Measurements from ENCODE around the gene ZNF444.
"Not testable (repeated sequence)": the region's sequence is repeated elsewhere in the genome, so short reads cannot be mapped to it uniquely, and the experiment has no call there.

Gene ZNF444

DNA sequence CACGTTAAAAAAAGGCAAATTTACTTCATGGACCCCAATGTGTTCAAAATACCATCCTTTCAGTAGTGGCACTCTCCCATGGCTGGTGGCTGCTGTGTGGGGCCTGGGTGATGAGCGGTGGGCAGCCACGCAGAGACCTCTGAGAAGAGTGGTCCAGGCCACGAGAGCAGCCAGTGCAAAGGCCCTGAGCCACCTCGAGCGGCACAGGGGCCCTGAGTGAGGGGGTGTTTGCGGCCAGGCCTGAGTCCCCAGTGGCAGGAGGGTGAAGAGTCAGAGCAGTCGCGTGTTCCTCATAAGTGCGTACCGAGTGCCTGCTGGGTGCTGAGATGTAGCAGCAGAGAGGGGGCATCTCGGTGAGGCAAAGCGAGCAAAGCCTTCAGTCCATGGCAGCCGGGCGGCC, 7.0 kb downstream of the ZNF444 start:
- no peak for DNase-seq

DNA sequence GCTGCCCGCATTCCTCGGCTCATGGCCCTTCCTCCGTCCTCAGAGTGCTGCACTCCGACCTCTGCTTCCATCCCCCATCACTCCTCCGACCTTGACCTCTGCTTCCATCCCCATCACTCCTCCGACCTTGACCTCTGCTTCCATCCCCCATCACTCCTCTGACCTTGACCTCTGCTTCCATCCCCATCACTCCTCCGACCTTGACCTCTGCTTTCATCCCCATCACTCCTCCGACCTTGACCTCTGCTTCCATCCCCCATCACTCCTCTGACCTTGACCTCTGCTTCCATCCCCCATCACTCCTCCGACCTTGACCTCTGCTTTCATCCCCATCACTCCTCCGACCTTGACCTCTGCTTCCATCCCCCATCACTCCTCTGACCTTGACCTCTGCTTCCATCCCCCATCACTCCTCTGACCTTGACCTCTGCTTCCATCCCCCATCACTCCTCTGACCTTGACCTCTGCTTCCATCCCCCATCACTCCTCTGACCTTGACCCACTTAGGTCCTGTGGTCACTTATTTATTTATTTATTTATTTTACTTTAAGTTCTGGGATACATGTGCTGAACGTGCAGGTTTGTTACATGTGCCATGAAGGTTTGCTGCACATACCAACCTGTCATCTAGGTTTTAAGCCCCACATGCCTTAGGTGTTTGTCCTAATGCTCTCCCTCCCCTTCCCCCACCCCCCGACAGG, 8.0 kb downstream of the ZNF444 start:
- DNase-seq = not testable (repeated sequence)

- DNase-seq = no peak
These were observed 8.6 kb downstream of the ZNF444 start for GRCh38 chr19:56149656-56150038.

- DNase-seq = no peak
These were observed 9.3 kb downstream of the ZNF444 start for GRCh38 chr19:56150358-56150757.

DNA sequence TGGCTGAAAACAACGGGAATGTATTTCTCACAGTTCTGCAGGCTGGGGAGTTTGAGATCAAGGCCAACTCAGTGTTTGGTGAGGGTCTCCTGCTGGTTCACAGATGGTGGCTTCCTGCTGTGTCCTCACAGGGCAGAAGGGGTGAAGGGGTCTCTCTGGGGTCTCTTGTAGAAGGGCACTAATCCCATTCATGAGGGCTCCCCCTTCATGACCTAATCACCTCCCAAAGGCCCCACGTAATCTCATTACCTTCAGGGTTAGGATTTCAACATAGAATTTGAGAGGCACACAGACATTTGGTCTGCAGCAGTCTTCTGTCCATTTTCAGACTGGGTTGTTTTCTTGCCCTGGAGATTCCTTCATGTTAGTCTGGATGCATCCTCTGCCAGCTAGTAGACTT, 11.6 kb downstream of the ZNF444 start:
- no peak for DNase-seq

- no peak for DNase-seq
These were observed 12.4 kb downstream of the ZNF444 start for GRCh38 chr19:56153507-56153906.

GRCh38 chr19:56155124-56155687, 14.1 kb downstream of the ZNF444 start:
- no peak for DNase-seq

DNA sequence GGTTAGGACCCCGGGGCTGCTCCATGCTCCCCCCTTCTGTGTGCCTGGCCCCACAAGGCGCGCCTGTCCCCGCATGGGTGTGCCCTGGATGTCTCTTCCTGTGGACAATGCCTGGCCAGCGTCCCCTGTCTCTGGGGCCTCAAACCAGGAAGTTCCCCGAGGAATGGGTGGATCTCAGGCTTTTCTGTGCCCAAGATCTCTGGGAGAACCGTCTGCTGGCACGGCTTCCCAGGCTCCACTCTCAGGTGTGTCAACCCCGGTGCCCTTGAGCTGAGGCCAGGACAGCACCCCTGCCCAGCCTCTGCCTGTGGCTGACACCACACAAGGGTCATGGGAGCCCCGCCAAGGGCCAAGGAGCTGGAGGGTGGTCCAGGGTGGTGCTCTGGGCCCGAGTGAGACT, 15.7 kb downstream of the ZNF444 start:
- no peak for DNase-seq

DNA sequence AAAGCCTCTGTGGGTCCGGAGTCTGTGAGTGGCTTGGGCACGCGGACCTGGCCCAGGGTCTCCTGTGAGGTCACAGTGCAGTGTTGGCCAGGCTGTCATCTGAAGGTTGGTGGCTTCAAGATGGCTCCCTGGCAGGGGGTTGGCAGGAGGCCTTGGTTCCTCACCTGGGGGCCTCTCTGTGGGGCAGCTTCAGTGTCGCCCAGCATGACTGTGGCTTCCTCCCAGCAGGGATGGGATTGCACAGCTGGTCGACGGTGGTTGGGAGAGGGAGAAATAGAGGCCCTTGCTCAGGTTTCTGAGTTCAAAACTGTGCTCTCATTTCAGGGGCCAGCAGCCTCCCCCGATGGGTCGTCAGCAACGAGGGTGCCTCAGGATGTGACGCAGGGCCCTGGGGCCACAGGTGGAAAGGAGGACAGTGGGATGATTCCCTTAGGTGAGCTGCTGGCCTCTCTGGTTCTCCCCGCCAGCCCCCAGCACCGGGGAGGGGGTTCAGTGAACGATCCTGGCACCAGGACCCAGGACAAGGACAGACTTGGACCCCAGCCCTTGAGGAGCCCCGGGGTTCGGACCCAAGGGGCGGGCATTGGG, 17.2 kb downstream of the ZNF444 start:
- no peak for DNase-seq

DNA sequence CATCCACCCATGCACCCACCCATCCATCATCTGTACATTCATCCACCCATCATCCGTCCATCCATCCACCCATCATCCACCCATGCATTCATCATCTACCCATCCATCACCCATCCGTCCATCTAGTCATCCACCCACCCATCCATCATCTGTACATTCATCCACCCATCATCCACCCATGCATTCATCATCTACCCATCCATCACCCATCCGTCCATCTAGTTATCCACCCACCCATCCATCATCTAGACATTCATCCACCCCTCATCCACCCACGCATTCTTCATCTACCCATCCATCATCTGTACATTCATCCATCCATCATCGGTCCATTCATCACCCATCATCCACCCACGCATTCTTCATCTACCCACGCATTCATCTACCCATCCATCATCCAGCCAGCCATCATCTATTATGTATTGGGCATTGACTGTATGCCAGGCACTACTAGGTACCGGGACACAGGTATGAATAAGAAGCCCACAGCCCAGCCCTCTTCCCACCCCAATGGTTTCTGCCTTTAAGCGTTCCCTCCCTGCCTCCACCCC, 18.0 kb downstream of the ZNF444 start:
- no peak for DNase-seq

DNA sequence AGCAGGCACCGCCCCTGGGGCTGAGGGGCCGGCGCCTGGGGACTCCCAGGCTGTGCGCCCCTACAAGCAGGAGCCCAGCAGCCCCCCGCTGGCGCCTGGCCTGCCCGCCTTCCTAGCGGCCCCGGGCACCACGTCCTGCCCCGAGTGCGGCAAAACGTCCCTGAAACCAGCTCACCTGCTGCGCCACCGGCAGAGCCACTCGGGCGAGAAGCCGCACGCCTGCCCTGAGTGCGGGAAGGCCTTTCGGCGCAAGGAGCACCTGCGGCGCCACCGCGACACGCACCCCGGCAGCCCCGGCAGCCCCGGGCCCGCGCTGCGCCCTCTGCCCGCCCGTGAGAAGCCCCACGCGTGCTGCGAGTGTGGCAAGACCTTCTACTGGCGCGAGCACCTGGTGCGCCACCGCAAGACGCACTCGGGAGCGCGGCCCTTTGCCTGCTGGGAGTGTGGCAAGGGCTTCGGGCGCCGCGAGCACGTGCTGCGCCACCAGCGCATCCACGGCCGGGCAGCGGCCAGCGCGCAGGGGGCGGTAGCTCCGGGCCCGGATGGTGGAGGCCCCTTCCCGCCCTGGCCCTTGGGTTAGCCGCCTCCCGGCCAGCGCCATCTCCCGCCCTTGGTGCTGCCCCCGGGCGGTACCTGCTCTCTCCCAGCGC, 18.7 kb downstream of the ZNF444 start:
- DNase-seq = no peak

- DNase-seq = no peak
These were observed 20.4 kb downstream of the ZNF444 start for GRCh38 chr19:56161534-56161933.

DNA sequence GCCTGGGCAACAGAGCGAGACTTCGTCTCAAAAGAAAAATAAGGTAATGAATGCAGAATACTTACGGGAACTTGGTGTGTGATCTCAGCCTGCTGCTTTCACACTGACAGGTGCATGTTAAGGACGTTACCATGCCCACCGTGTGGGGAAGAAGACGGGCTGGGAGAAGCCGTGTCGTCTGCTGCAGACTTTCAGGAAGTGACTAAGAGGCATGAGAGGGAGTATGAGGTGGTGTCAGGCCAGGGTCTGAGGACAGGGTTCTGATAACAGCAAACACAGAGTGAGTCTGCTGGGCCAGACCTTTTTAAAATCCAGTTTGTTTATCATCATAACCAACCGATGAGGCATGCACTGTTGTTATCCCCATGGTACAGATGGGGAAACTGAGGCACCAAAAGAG, 21.2 kb downstream of the ZNF444 start:
- DNase-seq = no peak

GRCh38 chr19:56163097-56163496, 22.0 kb downstream of the ZNF444 start:
- DNase-seq = no peak

DNA sequence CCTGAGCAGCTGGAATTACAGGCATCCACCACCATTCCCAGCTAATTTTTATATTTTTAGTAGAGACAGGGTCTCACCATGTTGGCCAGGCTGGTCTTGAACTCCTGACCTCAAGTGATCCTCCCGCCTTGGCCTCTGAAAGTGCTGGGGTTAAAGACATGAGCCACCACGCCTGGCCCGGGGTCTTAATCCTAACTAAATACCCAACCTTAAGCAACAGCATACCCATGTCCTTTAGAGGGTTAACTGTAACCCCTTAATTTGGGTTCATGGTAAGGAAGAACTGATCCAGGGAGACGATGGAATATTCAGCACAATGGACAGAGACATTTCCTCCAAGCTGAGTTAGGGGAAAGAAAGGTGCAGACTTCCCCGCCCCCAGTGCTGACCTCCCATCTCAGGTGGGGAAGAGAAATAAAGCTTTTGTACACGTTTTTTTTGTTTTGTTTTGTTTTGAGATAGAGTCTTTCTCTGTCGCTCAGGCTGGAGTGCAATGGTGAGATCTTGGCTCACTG, 26.0 kb downstream of the ZNF444 start:
- DNase-seq = no peak

DNA sequence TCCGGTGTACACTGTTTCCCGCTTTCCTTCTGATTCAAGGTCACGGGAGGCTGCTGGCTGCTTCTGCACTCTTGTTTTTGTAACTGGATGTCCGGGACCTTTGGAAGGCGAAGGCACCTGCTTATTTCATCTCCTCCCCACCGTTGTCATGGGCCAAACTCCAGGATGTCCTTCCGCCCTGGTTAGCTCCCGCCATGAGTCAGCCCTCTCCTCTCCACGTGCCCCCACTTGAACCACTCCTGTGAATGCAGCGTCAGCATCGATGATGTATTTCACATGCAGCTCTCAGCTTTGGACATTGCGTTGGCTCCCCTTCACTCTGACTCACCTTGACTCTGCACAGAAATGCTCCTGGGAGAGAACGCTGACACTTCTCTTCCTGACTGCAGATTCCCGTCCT, 29.2 kb downstream of the ZNF444 start:
- DNase-seq = no peak

GRCh38 chr19:56174086-56174485, 33.0 kb downstream of the ZNF444 start:
- DNase-seq = no peak

DNA sequence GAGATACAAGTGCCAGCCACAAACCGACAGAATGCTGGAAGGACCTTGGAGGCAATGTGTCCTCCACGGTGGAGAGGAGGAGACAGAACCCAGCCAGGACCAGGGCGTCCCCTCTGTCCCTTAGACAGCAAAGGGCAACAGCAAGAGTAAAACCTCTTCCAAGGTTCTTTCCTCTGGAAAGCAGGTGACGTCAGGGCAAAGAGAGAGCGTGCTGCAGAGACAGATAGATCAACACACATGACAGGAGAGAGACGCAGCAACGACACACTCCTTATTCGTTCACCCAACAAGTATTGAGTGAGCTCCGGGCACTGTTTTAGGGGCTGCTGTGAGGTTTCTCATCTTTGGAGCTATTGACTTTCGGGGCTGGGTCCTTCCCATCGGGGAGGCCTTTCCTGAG, 33.5 kb downstream of the ZNF444 start:
- no peak for DNase-seq

DNA sequence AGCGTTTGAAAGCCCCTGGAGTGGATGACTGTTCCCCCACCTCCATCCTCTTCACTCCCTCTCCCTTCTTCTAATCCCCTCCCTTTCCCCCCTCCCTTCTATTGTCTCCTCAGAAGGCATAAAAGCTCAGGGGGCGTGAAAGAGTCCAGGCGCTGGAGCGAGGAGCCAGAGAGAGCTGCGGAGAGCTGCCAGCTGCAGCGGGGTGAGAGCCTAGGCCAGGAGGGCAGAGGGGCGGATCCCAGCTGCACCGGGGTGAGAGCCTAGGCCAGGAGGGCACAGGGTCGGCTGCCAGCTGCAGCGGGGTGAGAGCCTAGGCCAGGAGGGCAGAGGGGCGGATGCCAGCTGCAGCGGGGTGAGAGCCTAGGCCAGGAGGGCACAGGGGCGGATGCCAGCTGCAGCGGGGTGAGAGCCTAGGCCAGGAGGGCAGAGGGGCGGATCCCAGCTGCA, 34.8 kb downstream of the ZNF444 start, which contains the start of gene GALP:
GALP (plus strand) TSS at position 148 of the 447 bp plus-strand sequence. CDS start 1,101 bp downstream, outside the sequence.
- not testable (repeated sequence) for DNase-seq

DNA sequence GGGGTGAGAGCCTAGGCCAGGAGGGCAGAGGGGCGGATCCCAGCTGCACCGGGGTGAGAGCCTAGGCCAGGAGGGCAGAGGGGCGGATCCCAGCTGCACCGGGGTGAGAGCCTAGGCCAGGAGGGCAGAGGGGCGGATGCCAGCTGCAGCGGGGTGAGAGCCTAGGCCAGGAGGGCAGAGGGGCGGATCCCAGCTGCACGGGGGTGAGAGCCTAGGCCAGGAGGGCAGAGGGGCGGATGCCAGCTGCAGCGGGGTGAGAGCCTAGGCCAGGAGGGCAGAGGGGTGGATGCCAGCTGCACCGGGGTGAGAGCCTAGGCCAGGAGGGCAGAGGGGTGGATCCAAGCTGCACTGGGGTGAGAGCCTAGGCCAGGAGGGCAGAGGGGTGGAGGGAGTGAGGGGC, 35.2 kb downstream of the ZNF444 start:
- not testable (repeated sequence) for DNase-seq

- no peak for DNase-seq
These were observed 35.8 kb downstream of the ZNF444 start for GRCh38 chr19:56176881-56177280.

DNA sequence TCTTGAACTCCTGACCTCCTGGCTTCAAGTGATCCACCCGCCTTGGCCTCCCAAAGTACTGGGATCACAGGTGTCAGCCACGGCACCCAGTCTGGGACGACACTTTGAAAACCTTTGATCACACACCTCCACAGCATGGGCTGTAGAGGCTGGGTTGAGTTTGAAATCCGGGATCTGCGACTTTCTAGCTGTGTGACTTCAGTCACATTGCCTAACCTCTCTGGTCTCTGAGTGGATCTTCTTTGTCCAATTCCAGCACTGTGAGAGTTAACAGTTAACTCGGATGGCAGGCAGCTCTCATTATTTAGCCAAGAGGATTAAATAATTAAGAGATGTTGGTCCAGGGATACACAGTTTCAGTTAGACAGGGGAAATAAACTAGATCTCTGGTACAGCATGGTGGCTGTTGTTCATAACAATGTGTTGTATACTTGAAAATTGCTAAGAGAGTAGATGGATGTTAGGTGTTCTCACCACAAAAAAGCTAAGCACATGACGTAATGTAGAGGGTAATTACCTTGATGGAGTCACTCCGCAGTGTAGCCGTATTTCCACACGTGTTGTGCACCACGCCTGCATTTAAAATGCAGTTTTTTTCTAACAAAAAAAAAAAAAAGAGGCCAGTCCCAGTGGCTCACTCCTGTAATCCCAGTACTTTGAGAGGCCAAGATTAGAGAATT, 36.6 kb downstream of the ZNF444 start:
- no peak for DNase-seq

GRCh38 chr19:56189785-56190184, 48.7 kb downstream of the ZNF444 start:
- DNase-seq = no peak
